Measurements from ENCODE around the gene TIMM44.

Gene TIMM44

DNA sequence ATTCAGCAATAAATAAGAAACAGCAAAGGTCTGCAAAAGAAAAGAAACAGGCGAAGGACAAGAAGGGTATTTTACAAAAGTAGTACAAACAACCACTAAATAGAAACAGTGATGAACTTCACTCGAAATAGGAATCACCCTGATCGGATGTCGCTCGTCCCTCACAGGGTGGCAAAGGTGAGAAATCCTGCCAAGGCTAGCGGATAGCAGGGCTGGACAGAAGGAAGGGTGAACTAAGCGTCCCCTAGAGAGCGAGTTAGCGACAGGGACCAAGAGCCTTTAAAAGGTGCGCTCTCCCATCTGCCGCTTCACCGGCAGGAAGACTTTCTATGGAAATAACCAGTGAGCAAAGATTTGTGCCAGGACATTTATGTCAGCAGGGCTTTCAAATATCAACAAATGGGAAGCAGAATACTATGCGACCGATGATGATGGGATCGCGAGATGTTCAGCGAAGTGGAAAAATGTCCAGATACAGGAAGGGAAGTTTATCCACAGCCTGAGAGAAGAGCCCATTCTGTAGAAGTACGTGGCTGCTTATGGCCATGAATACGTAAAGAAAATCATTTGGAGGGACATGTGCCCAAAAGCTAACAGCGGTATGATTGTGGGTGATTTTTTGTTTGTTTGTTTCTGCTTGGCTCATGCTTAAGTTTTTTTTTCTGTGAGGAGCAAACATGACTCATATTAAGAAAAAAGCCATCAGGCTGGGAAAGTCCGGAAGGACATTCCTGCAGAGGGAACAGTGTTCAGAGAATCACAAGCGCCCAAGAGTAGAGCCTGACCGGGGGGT is 43.1 kb upstream of the TIMM44 start:
- no peaks in the 10 kb centered on the region for H3K27me3 Mint-ChIP-seq (ENCODE audit: low read depth)
- H3K9me3 Mint-ChIP-seq: no peaks in the 10 kb centered on the region
- H3K36me3 Mint-ChIP-seq (ENCODE audit: low read depth): peaks cover 66% of the 10 kb centered on the region
- H3K4me3 Mint-ChIP-seq: no peak overlapping the region
- peaks cover 6% of the 10 kb centered on the region for H3K4me1 Mint-ChIP-seq
- TF ChIP-seq, protein P1, sequence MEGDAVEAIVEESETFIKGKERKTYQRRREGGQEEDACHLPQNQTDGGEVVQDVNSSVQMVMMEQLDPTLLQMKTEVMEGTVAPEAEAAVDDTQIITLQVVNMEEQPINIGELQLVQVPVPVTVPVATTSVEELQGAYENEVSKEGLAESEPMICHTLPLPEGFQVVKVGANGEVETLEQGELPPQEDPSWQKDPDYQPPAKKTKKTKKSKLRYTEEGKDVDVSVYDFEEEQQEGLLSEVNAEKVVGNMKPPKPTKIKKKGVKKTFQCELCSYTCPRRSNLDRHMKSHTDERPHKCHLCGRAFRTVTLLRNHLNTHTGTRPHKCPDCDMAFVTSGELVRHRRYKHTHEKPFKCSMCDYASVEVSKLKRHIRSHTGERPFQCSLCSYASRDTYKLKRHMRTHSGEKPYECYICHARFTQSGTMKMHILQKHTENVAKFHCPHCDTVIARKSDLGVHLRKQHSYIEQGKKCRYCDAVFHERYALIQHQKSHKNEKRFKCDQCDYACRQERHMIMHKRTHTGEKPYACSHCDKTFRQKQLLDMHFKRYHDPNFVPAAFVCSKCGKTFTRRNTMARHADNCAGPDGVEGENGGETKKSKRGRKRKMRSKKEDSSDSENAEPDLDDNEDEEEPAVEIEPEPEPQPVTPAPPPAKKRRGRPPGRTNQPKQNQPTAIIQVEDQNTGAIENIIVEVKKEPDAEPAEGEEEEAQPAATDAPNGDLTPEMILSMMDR (IDR thresholded peaks at IDR 0.05; ENCODE audit: unreplicated experiment in 3 of 3): no peak
- peak overlapping the region in 2 of 3 experiments; percentile 51 to 56 for H3K27ac Mint-ChIP-seq

DNA sequence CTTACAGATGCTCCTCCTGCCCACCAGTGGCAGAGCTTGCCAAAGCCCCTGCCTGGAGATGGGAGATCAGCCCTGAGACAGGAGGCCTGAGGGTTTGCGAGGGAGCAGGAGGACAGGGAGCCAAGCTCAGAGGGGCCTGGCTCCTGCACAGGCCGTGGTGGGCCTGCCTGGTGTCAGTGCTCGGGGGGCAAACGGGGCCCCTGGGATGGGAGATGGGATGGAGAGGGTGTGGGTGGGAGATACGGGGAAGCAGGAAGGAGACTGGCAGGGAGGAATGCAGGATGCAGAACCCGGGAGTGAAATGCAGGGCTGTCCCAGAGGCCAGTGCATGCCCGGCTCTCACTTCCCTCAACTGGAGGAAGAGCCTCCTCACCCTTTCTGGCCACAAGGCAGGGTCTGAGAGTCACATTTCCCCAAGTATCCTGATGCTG is 42.0 kb upstream of the TIMM44 start:
- no peaks in the 10 kb centered on the region for H3K9me3 Mint-ChIP-seq
- H3K27ac Mint-ChIP-seq: no peak overlapping the region
- peaks cover 6% of the 10 kb centered on the region for H3K4me1 Mint-ChIP-seq
- H3K4me3 Mint-ChIP-seq: no peak overlapping the region
- peaks cover 67% of the 10 kb centered on the region for H3K36me3 Mint-ChIP-seq (ENCODE audit: low read depth)
- no peaks in the 10 kb centered on the region for H3K27me3 Mint-ChIP-seq (ENCODE audit: low read depth)
- TF ChIP-seq, protein P1 (IDR thresholded peaks at IDR 0.05; ENCODE audit: unreplicated experiment in 3 of 3): no peak

DNA sequence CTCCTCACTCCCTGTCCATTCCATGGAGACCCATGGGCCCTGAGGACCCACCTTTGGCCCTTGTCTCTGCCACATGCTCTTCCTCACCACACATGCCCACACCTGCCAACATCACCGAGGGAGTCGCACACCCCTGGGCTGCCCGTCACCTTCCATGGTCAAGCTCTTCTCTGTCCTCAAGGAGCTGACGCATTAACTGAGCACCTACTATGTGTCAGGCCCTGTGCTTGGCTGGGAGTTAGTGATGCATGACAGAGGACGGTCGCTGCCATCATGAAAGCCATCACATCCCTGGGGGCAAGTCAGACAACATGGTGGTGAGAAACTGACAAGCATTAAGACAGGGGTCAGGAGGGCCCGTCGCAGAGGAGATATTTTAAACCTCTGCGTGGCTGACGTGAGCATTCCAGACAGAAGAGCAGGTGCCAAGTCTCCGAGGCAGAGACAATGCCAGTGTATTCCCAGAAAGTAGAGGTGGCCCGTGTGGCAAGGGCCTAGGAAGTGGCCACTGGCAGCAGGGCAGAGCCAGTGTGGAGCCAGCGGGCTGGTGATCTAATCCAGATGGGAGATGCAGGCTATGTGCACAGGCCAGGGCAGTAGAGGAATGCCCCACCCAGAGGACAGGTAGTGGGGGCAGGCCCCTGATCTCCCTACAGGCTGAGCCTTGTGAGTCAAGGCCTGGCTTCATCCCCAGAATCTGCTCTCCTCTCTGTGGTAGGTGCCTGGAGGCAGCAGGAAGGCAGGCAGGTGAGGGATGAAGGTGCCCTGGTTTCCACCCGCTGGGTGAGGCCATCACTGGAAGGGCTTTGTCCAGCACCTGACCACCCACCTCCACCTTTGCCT is 40.8 kb upstream of the TIMM44 start:
- peak overlapping the region in 1 of 3 experiments; percentile 37 for H3K27ac Mint-ChIP-seq
- TF ChIP-seq, protein P1 (IDR thresholded peaks at IDR 0.05; ENCODE audit: unreplicated experiment in 3 of 3): no peak

DNA sequence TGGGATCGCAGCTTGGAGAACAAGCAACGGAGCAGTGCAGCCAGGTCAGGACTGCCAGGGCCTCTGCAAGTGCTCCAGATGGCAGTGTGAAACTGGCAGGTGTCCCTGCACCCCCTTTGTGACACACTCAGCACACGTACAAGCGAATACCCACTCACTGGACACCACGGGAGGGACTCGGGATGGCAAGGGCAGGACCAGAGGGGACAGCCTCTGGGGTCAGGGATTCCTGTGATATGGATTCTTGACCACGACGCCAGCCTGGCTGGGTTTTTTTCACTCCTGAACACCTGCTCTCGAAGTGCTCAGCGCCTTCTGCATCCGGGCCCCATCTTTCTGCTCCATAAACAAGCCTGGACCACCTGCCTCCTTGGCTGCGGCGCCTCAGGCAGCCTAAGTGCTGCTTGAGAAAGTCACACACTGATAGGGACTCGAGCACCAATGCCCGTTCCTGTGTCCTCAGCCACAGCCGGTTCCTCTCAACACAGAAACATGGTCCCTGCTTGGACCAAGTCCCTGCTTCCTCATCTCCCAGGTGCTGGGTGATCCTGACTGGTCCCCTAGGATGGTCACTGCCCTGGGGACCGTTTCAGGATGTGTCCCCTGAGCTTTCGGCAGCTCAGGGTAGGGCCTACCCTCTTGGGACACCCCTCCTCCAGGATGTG is 40.0 kb upstream of the TIMM44 start:
- no peak overlapping the region for H3K4me3 Mint-ChIP-seq
- TF ChIP-seq, protein P1 (IDR thresholded peaks at IDR 0.05; ENCODE audit: unreplicated experiment in 3 of 3): no peak
- peaks cover 6% of the 10 kb centered on the region for H3K4me1 Mint-ChIP-seq
- no peaks in the 10 kb centered on the region for H3K27me3 Mint-ChIP-seq (ENCODE audit: low read depth)
- H3K27ac Mint-ChIP-seq: peak overlapping the region in 1 of 3 experiments; percentile 85
- no peaks in the 10 kb centered on the region for H3K9me3 Mint-ChIP-seq
- H3K36me3 Mint-ChIP-seq (ENCODE audit: low read depth): peaks cover 60% of the 10 kb centered on the region

More for the DNA sequence above, 40.8 kb upstream of the TIMM44 start:
- no peak overlapping the region for H3K4me3 Mint-ChIP-seq
- no peaks in the 10 kb centered on the region for H3K9me3 Mint-ChIP-seq
- H3K36me3 Mint-ChIP-seq (ENCODE audit: low read depth): peaks cover 66% of the 10 kb centered on the region
- peaks cover 6% of the 10 kb centered on the region for H3K4me1 Mint-ChIP-seq
- H3K27me3 Mint-ChIP-seq (ENCODE audit: low read depth): no peaks in the 10 kb centered on the region

DNA sequence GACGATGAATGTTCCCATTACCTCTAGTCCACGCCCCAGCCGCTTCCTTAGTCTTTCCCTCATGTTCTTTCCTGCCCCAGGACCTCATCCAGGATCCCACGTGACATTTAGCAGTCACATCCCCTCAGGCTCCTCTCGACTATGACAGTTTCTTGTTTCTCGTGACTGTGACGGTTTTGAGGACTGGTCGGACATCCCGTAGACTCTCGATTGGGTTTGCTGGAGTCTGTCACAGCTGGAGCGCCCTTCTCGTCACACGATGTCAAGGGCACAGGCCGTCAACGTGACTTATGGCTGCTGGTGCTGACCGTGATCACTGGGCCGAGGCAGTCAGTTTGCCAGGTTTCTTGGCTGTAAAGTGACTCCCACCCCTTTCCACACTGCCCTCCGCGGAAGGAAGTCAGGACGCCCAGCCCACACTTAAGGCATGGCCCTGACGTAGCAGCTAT is 39.2 kb upstream of the TIMM44 start:
- peaks cover 6% of the 10 kb centered on the region for H3K4me1 Mint-ChIP-seq
- no peaks in the 10 kb centered on the region for H3K9me3 Mint-ChIP-seq
- peak overlapping the region in 1 of 3 experiments; percentile 39 for H3K4me3 Mint-ChIP-seq
- peaks cover 52% of the 10 kb centered on the region for H3K36me3 Mint-ChIP-seq (ENCODE audit: low read depth)
- no peaks in the 10 kb centered on the region for H3K27me3 Mint-ChIP-seq (ENCODE audit: low read depth)
- TF ChIP-seq, protein P1 (IDR thresholded peaks at IDR 0.05; ENCODE audit: unreplicated experiment in 3 of 3): no peak
- peak overlapping the region in 1 of 3 experiments; percentile 85 for H3K27ac Mint-ChIP-seq

Data from nephron (organoid).